Measurements from ENCODE around the gene AKAIN1.

The AKAIN1 gene

DNA sequence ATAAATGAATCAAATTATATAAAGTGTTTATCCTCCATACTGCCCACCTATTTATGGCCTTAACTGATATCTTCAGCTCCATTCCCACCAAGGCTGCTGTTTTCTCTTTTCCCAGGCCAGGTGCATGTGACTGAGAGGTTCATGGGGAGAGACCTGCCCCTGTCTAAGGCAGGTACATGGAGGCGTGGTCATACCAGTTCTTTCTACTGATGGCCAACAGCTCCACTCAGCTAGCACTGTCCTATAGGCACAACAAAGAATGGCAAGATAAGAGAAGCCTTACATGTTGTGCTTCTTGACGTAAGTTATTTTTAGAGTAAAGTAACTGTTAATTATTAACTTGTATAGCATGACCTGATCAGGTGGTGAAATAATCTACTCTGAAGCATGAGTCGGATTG is 16.8 kb downstream of the AKAIN1 start:
- TF ChIP-seq, protein P1, sequence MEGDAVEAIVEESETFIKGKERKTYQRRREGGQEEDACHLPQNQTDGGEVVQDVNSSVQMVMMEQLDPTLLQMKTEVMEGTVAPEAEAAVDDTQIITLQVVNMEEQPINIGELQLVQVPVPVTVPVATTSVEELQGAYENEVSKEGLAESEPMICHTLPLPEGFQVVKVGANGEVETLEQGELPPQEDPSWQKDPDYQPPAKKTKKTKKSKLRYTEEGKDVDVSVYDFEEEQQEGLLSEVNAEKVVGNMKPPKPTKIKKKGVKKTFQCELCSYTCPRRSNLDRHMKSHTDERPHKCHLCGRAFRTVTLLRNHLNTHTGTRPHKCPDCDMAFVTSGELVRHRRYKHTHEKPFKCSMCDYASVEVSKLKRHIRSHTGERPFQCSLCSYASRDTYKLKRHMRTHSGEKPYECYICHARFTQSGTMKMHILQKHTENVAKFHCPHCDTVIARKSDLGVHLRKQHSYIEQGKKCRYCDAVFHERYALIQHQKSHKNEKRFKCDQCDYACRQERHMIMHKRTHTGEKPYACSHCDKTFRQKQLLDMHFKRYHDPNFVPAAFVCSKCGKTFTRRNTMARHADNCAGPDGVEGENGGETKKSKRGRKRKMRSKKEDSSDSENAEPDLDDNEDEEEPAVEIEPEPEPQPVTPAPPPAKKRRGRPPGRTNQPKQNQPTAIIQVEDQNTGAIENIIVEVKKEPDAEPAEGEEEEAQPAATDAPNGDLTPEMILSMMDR (IDR thresholded peaks at IDR 0.05; ENCODE audit: low read length, missing control alignments) = no peak
- no peak for DNase-seq (ENCODE audit: low read depth)
- H3K4me3 ChIP-seq (replicated peaks; ENCODE audit: low read depth, low read length) = no peak overlapping the region

DNA sequence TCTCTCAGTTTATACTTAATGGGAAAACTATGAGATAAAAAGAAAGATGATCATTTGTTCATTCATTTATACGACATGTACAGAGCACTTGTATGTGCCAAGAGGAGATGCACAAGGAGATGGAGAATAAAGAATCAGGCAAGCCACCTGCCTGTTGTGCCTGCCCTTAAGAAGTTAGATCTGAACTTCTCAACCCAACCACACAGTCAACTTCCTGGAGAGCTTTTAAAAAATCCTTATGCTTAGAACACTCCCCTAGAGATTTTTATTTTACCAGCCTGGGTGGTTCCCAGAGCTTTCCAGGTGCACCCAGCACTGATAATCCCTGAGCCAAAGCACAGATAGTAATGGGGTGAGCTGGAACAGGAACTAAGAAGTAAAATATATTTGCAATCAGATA is 18.5 kb downstream of the AKAIN1 start:
- TF ChIP-seq, protein P1 (IDR thresholded peaks at IDR 0.05; ENCODE audit: low read length, missing control alignments) = no peak

DNA sequence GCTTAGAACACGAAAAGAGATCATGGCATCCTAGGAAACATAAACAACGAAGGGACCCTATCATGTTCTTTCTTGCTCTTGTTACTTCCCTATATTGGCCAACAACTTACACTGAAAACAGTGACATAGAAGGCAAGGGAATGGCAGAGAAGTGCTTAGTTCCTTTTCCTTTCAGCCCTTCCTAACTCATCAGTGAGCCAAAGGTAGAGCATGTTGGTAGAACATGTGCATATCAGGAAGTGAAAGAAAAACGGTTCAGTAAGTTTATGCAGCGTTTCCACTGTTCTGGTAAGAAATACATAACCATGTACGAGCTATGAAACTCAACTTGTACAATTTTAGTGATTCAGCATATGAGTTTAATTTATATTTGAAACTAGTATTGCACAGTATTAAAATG is 21.7 kb downstream of the AKAIN1 start:
- H3K4me3 ChIP-seq (replicated peaks; ENCODE audit: low read depth, low read length) = no peak overlapping the region
- DNase-seq (ENCODE audit: low read depth) = no peak
- TF ChIP-seq, protein P1 (IDR thresholded peaks at IDR 0.05; ENCODE audit: low read length, missing control alignments) = no peak

More for the DNA sequence above, 18.5 kb downstream of the AKAIN1 start:
- no peak overlapping the region for H3K4me3 ChIP-seq (replicated peaks; ENCODE audit: low read depth, low read length)
- no peak for DNase-seq (ENCODE audit: low read depth)

DNA sequence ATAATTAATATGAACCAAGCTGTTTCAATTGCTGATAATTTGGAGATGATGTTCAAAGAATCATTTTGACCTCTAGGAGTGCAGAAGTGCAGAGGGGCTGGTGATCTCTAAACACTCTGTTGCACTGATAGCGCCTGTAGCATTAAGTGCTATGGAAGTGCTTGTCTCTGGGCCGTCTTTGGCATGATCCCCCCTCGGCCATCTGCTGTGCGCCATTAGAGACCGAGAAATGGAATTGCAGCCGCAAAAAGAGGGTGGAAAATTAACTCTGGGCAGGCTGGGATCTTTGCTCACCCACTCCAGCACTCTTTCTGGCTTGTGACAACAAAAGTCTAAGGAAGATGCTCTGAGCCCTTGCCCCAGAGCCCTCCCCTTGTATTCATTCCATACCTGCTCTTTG is 23.4 kb downstream of the AKAIN1 start:
- TF ChIP-seq, protein P1 (IDR thresholded peaks at IDR 0.05; ENCODE audit: low read length, missing control alignments) = no peak
- H3K4me3 ChIP-seq (replicated peaks; ENCODE audit: low read depth, low read length) = no peak overlapping the region
- DNase-seq (ENCODE audit: low read depth) = no peak

DNA sequence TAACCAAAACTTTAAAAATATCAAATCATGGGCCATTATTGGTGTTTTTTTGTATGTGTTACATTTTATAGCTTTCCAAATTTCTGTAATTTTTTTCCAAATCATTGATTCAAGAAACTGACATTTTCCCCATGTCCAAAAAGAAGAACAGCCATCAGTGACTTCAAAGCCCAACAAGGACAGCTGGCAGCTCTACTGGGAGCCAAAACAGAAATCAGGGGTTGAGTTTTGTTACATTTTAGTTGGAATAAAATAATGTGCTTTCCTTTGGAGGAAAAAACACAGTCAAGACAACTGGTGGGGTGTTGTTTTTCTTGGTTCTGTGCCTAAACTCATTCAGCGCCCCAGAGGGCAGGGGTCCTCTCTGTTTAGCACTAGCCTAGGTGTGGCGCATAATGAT is 23.8 kb downstream of the AKAIN1 start:
- no peak for DNase-seq (ENCODE audit: low read depth)
- TF ChIP-seq, protein P1 (IDR thresholded peaks at IDR 0.05; ENCODE audit: low read length, missing control alignments) = no peak
- H3K4me3 ChIP-seq (replicated peaks; ENCODE audit: low read depth, low read length) = no peak overlapping the region

DNA sequence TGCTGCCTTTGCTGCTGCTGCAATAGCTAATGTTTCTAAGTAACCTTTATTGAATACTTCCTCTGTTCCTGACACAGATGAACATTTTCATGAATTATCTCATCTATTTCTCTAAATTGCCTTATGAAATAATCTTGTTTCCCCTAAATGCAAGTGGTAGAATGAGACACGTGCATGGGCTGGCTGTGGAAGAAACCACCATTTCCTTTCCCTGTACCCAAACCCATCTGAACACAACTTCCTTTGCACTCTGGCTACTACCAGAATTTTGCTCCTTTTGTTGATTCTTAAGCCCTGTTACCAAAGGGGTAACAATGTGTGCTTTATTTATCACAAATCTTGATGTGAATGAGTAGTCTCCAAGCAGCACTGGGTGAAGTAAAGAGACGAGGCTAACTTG is 29.2 kb downstream of the AKAIN1 start:
- no peak overlapping the region for H3K4me3 ChIP-seq (replicated peaks; ENCODE audit: low read depth, low read length)
- TF ChIP-seq, protein P1 (IDR thresholded peaks at IDR 0.05; ENCODE audit: low read length, missing control alignments) = no peak
- no peak for DNase-seq (ENCODE audit: low read depth)

DNA sequence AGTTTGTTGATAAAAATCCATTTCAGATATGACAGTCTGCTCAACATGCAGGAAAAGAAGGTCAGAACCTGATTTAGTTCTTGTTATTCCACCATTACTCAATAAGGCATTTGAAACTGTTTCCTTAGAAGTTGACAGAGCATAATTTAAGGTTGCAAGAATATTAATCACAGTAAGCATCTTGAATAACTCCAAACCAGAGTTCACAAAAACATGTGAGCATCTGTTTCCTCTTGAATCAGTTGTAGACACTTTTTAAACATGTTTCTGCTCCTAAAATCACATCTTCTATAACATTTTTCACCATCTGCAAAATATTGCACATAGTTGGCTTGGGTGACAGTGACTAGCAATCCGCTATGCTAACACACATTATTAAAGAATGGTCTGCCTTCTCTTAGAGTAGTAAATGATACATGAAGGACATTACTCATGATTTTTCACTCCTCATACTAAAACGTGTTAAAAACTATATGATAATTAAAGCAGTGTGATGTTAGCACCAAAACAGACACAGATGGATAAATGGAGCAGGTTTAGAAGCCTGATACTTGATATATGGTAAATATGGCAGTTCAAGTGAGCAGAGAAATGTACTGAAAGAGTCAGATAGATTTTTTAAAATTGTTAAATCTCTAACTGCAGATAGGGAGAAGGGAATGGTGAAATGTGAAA is 30.3 kb downstream of the AKAIN1 start:
- TF ChIP-seq, protein P1 (IDR thresholded peaks at IDR 0.05; ENCODE audit: low read length, missing control alignments) = no peak
- no peak for DNase-seq (ENCODE audit: low read depth)
- no peak overlapping the region for H3K4me3 ChIP-seq (replicated peaks; ENCODE audit: low read depth, low read length)

Measured in fibroblast of pulmonary artery (primary cell).